HG02981 (cell line): ENCODE measurements around the gene SPTLC3.

ENCODE experiments used
- ATAC-seq: cut with Tn5 transposase; IDR thresholded peaks from one replicate; pipeline ENCODE4 v1.9.1; 2021; ENCODE audit warnings: mild to moderate bottlenecking, moderate library complexity; ENCODE audit not compliant: unreplicated experiment

SPTLC3 gene

GRCh38 chr20:13174402-13174801 is 165.6 kb downstream of the SPTLC3 start:
- ATAC-seq, result no peak

DNA sequence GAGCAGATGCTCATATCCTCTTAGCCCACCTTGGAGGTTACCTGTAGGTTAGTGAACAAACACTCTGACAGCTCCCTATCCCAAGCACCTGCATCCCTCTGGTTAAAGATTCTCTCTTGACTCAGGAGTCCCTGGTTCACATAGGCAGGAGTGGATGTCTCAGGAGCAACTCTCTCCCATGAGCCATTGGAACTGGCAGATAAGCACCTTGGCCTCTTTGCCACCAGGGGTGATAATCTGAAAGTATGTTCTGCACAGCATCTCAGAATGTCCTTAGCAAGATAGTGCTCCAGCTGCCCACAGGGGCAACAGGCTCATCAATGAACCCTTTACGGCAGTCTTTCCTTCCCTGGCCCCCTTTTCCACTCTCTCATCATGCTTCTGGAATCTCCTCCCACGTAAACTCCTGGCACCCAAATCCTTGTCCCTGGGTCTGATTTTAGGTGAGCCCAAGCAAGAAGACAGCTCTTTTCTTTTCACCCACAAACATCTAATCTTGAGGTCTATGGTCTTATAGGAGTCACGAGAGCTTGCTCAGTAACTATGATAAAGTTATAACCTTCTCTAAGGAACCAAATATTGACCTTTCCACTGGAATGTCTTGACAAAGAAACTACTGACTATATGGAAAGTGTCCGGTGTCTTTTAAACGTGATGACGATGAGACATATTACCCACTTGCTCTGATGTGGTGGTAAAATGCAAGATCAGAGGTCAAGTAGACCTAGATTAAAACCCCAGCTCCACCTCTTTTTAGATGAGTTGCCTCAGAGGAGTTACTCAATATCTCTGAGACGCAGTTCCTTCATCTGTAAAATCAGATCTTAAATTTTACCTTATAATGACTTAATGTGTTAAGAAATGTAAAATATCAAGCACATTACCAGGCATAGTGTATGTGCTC is 172.5 kb downstream of the SPTLC3 start:
- no peak for ATAC-seq

DNA sequence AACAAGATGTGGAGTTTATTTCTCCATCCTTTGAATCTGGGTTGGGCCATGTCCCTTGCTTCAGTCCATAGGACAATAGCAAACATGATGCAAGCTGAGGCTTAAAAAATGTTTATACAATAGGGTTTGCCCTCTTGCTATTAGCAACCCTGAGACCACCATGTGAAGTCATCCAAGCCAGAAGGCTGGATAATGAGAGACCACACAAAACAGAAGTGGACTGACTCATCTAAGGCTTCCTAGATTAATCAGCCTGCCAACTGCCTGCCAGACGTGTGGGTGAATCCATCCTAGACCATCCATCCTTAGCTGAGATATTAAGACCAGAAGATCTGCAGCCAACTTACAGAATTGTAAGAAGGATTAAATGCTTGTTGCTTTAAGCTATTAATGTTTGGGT is 174.2 kb downstream of the SPTLC3 start:
- no peak for ATAC-seq

DNA sequence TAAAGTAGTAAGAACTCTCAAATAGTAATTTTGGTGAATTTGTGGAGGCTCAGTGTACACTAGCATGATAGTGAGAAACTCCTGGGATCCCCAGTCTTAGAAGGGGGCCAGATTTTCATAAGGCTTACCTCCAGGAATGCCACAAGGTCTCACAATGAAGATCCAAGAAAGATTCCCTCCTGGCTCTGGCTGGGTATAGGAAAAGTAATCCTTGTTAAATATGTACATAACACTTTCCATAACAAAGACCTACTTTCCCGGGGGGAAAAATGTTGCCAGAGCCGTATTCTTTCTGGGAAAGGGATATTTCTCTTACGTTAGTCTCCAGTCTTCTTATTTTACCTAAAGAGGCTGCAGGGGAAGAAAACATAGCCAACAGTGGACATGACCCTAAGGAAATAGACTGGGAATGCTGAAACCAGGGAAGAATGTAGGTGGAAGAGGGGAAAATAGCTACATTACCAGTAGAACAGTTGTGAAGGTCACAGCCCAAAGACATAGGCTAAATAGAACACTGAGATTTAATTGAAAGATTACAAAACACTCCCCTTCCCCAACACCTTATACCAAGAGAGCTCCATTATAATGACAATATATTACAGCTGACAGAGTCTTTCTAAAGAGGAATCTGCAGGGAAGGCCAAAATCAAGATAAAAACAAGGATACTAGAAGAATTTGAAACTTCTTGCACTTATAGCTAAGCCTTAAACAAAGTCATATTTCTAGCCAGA is 177.4 kb downstream of the SPTLC3 start:
- ATAC-seq, result no peak

- ATAC-seq, result no peak
These were observed 179.1 kb downstream of the SPTLC3 start for GRCh38 chr20:13187899-13188298.

DNA sequence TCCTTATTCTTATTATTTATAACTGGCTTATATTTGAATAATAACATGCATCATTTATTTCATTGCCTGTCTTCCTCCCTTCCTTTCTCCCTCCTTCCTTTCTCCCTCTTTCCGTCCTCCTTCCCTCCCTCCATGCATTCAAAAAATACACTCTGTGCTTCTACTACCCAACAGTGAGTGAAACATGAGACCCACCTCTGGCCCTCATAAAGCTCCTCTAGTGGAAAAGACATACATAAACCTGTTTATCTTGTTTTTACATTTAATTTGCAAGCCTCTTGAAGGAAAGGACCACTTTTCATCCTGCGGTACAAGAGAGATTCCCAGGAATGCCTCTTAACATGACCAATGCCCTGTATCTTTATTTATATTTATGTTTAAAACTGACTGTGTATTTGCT is 190.5 kb downstream of the SPTLC3 start:
- no peak for ATAC-seq

GRCh38 chr20:13200767-13201500 is 192.2 kb downstream of the SPTLC3 start:
- no peak for ATAC-seq

- no peak for ATAC-seq
These were observed 193.8 kb downstream of the SPTLC3 start for GRCh38 chr20:13202565-13202964.

- ATAC-seq, result no peak
These were observed 196.7 kb downstream of the SPTLC3 start for GRCh38 chr20:13205425-13205824.

GRCh38 chr20:13205848-13206434 is 197.2 kb downstream of the SPTLC3 start:
- ATAC-seq, result no peak

GRCh38 chr20:13207016-13207415 is 198.2 kb downstream of the SPTLC3 start:
- ATAC-seq, result no peak

- no peak for ATAC-seq
These were observed 203.3 kb downstream of the SPTLC3 start for GRCh38 chr20:13211956-13212618.

- no peak for ATAC-seq
These were observed 204.0 kb downstream of the SPTLC3 start for GRCh38 chr20:13212750-13213149.

- no peak for ATAC-seq
These were observed 204.6 kb downstream of the SPTLC3 start for GRCh38 chr20:13213335-13213734.

- no peak for ATAC-seq
These were observed 207.8 kb downstream of the SPTLC3 start for GRCh38 chr20:13216533-13216932.
